ENCODE measurements around the gene TMEM91. TPM values are rescaled to one million over a fixed set of nuclear protein-coding genes. Genes with fewer than 3 reads are reported as not detected.

TMEM91 gene
- total RNA-seq, 4 donors from 2014 or later = 9.7 to 17.2 (median 14.1) TPM

DNA sequence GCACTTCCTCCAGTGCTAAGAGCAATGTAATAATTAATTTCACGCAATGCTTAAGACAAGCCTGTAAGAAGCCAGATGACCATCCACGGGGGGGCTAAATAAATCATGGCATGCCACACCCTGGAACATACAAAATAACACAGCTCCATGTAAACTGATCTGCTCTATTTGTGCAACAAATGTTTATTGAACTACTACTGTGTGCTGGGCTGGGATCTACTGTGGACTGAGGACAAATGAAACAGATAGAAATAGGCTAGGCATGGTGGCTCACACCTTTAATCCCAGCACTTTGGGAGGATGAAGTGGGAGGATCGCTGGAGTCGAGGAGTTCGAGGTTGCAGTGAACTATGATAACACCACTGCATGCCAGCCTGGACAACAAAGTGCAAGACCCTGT, 43.9 kb upstream of the TMEM91 start:
- H3K9me3 ChIP-seq = no peaks in the 10 kb centered on the region
- H3K4me1 ChIP-seq = peaks cover 17 to 21% (median 18%) of the 10 kb centered on the region in 4 donors
- DNase-seq (ENCODE audit: extremely low spot score) = no peak
- WGBS = 92% methylated on average over 5 of the region's 5 CpGs
- intact Hi-C loops (cut with DNase I) = no loop called here
- no peaks in the 10 kb centered on the region for H3K27me3 ChIP-seq
- TF ChIP-seq POLR2A (IDR thresholded peaks at IDR 0.05; ENCODE audit: low read depth) (no peak), POLR2AphosphoS5 (IDR thresholded peaks at IDR 0.05) (no peak), EP300 (IDR thresholded peaks at IDR 0.05) (no peak)
- TF ChIP-seq, protein P1, sequence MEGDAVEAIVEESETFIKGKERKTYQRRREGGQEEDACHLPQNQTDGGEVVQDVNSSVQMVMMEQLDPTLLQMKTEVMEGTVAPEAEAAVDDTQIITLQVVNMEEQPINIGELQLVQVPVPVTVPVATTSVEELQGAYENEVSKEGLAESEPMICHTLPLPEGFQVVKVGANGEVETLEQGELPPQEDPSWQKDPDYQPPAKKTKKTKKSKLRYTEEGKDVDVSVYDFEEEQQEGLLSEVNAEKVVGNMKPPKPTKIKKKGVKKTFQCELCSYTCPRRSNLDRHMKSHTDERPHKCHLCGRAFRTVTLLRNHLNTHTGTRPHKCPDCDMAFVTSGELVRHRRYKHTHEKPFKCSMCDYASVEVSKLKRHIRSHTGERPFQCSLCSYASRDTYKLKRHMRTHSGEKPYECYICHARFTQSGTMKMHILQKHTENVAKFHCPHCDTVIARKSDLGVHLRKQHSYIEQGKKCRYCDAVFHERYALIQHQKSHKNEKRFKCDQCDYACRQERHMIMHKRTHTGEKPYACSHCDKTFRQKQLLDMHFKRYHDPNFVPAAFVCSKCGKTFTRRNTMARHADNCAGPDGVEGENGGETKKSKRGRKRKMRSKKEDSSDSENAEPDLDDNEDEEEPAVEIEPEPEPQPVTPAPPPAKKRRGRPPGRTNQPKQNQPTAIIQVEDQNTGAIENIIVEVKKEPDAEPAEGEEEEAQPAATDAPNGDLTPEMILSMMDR (IDR thresholded peaks at IDR 0.05) = no peak
- no peak overlapping the region for H3K27ac ChIP-seq (replicated peaks in 1 of 4)
- peaks cover 9 to 72% (median 48%) of the 10 kb centered on the region in 4 donors for H3K36me3 ChIP-seq
- no peak overlapping the region for H3K4me3 ChIP-seq

DNA sequence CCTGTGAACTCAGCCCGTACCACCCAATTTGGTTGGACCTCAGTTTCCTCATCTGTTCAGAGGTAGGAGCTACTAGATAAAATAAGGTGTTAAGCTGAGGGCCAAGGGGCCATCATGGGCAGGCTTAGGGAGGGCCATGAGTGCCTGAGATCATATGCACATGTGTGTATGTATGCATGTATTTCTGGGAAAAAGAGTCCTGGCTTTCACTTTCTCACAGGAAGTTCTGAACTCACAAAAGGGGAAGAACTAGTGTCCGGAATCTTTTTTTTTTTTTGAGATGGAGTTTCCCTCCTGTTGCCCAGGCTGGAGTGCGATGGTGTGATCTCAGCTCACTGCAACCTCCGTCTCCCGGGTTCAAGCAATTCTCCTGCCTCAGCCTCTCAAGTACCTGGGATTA, 41.5 kb upstream of the TMEM91 start:
- Histone ChIP-seq H3K9me3 (no peaks in the 10 kb centered on the region), H3K27me3 (no peaks in the 10 kb centered on the region), H3K4me1 (peaks cover 0 to 8% (median 2%) of the 10 kb centered on the region in 4 donors), H3K27ac (replicated peaks in 1 of 4) (peak overlapping the region in 2 of 4 donors; percentile 28 to 58), H3K36me3 (peaks cover 6 to 74% (median 47%) of the 10 kb centered on the region in 4 donors), H3K4me3 (no peak overlapping the region)
- intact Hi-C loops (cut with DNase I) = no loop called here
- WGBS = 70% methylated on average over 5 of the region's 5 CpGs
- TF ChIP-seq EP300 (IDR thresholded peaks at IDR 0.05) (no peak), POLR2AphosphoS5 (IDR thresholded peaks at IDR 0.05) (no peak), POLR2A (IDR thresholded peaks at IDR 0.05; ENCODE audit: low read depth) (no peak)
- TF ChIP-seq, protein P1 (IDR thresholded peaks at IDR 0.05) = no peak
- no peak for DNase-seq (ENCODE audit: extremely low spot score)

DNA sequence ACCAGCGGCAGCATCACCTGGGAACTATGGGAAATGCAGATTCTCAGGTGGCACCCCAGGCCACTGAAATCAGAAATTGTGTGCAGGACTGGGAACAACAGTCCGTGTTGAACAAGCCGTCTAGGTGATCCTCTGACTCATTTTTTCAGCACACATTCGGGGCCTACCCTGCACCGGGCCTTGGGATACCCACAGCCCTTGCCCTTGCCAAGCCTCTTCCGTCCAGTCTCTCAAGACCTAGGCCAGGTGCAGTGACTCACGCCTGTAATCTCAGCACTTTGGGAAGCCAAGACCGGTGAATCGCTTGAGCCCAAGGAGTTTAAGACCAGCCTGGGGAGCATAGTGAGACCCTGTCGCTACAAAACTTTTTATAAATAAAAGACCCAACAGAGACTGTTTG, 40.9 kb upstream of the TMEM91 start:
- Histone ChIP-seq H3K36me3 (peaks cover 6 to 71% (median 47%) of the 10 kb centered on the region in 4 donors), H3K27me3 (no peaks in the 10 kb centered on the region), H3K27ac (replicated peaks in 1 of 4) (no peak overlapping the region), H3K4me1 (peaks cover 0 to 8% (median 2%) of the 10 kb centered on the region in 4 donors), H3K9me3 (no peaks in the 10 kb centered on the region), H3K4me3 (no peak overlapping the region)
- TF ChIP-seq POLR2A (IDR thresholded peaks at IDR 0.05; ENCODE audit: low read depth) = no peak
- TF ChIP-seq EP300 (IDR thresholded peaks at IDR 0.05) = no peak
- no peak for TF ChIP-seq POLR2AphosphoS5 (IDR thresholded peaks at IDR 0.05)
- TF ChIP-seq, protein P1 (IDR thresholded peaks at IDR 0.05) = no peak
- WGBS = 97% methylated on average over 9 of the region's 10 CpGs
- intact Hi-C loops (cut with DNase I) = no loop called here
- DNase-seq (ENCODE audit: extremely low spot score) = no peak

DNA sequence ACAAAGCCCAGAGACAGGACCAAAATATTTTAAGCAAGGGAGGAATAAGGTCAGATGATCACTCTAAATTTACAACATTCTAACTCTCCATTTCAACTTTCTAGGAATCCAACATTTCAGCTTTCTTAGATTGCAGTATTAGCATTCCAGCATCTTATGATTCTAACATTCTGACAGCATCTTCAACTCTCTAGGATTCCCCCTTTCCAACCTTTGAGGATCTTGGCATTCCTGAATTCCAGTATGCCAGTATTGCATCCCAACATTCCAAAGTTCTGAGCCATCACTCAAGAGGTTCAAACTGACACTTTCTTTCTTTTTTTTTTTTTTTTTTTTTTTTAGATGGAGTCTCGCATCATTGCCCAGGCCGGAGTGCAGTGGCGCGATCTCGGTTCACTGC, 36.4 kb upstream of the TMEM91 start:
- intact Hi-C loops (cut with DNase I) = no loop called here
- TF ChIP-seq, protein P1 (IDR thresholded peaks at IDR 0.05) = no peak
- no peak for TF ChIP-seq POLR2AphosphoS5 (IDR thresholded peaks at IDR 0.05)
- no peak for TF ChIP-seq EP300 (IDR thresholded peaks at IDR 0.05)
- no peak for TF ChIP-seq POLR2A (IDR thresholded peaks at IDR 0.05; ENCODE audit: low read depth)

More for the DNA sequence above, 36.4 kb upstream of the TMEM91 start:
- Histone ChIP-seq H3K9me3 (no peaks in the 10 kb centered on the region), H3K4me3 (no peak overlapping the region), H3K36me3 (peaks cover 20 to 89% (median 60%) of the 10 kb centered on the region in 4 donors), H3K27me3 (no peaks in the 10 kb centered on the region), H3K4me1 (peaks cover 0 to 7% (median 3%) of the 10 kb centered on the region in 4 donors), H3K27ac (replicated peaks in 1 of 4) (no peak overlapping the region)
- WGBS = 98% methylated on average over 5 of the region's 5 CpGs
- DNase-seq (ENCODE audit: extremely low spot score) = no peak

Measured in esophagus muscularis mucosa (tissue), 4 donors.